HG03135 (cell line): ENCODE data around the gene TMEM178B.

ENCODE experiments used
- ATAC-seq: cut with Tn5 transposase; IDR thresholded peaks from one replicate; pipeline ENCODE4 v1.9.1; 2021; ENCODE audit warnings: mild to moderate bottlenecking, moderate library complexity; ENCODE audit not compliant: unreplicated experiment

TMEM178B gene

GRCh38 chr7:141511676-141512396, 438.0 kb downstream of the TMEM178B start:
- no peak for ATAC-seq

- ATAC-seq, result no peak
Observed at GRCh38 chr7:141512597-141512996, 438.7 kb downstream of the TMEM178B start.

GRCh38 chr7:141513720-141514119, 439.9 kb downstream of the TMEM178B start:
- ATAC-seq, result no peak

GRCh38 chr7:141515941-141516340, 442.1 kb downstream of the TMEM178B start:
- ATAC-seq, result no peak

GRCh38 chr7:141519623-141520022, 445.8 kb downstream of the TMEM178B start:
- no peak for ATAC-seq

GRCh38 chr7:141522657-141523342, 448.9 kb downstream of the TMEM178B start:
- no peak for ATAC-seq

GRCh38 chr7:141525973-141526514, 452.2 kb downstream of the TMEM178B start:
- ATAC-seq, result no peak

- ATAC-seq, result no peak
Observed at GRCh38 chr7:141527076-141527475, 453.2 kb downstream of the TMEM178B start.

GRCh38 chr7:141528399-141528798, 454.5 kb downstream of the TMEM178B start:
- no peak for ATAC-seq
